ENCODE data around the gene FAM20A.

Gene FAM20A

DNA sequence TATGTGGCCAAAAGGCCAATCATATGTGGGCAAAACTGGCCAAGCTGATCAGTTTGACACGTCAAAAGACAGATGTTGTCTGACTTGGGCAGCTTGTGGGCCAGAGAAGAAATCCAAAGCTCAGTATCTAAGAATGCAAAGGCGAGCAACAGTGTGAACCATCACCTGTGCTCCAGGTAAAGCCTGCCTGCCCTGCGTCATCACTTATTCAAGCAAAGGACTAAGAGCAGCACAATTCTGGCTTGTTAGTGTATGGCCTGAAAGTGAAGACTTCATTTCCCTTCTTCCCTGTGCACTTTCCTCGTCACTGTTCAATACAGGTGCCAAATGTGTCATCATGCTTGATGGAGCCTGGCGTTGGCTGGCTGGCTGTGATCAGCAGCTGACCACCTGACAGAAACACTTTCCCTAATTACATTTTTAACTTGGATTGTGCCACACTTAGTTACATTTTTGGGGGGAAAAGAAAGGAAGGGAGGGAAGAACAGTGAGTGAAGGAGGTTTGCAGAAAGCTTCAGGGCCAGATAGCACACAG is 4.7 kb downstream of the FAM20A start:
- H3K4me1 ChIP-seq (ENCODE audit: low read depth, poor library complexity, severe bottlenecking): no peaks in the 10 kb centered on the region

DNA sequence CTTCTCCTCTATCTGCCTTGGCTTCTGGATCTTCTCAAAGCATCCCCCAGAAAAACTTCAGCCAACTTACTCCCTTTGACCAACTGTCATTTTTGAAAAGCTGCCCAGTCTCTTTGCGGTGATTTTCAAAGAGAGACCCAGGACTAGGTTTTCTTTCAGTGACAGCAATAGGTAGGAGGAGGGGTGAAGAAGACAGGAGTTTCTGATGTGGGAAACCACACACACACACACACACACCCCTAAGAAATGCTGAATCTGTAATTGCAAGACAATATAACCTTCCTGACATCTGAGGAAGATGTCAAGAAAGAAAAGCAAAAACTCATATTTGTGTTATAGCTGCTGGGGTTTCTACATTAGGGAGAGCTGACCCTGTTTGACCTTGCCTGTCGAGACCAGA is 5.2 kb downstream of the FAM20A start:
- no peak overlapping the region for H3K4me2 ChIP-seq
- H2AFZ ChIP-seq (ENCODE audit: low read depth): no peak overlapping the region
- no peaks in the 10 kb centered on the region for H3K27me3 ChIP-seq (ENCODE audit: insufficient read depth, low read depth)
- no peak overlapping the region for H3K27ac ChIP-seq
- H4K20me1 ChIP-seq (ENCODE audit: insufficient read depth): no peaks in the 10 kb centered on the region
- no peaks in the 10 kb centered on the region for H3K79me2 ChIP-seq (ENCODE audit: insufficient read depth, low read depth)
- TF ChIP-seq, protein P1, sequence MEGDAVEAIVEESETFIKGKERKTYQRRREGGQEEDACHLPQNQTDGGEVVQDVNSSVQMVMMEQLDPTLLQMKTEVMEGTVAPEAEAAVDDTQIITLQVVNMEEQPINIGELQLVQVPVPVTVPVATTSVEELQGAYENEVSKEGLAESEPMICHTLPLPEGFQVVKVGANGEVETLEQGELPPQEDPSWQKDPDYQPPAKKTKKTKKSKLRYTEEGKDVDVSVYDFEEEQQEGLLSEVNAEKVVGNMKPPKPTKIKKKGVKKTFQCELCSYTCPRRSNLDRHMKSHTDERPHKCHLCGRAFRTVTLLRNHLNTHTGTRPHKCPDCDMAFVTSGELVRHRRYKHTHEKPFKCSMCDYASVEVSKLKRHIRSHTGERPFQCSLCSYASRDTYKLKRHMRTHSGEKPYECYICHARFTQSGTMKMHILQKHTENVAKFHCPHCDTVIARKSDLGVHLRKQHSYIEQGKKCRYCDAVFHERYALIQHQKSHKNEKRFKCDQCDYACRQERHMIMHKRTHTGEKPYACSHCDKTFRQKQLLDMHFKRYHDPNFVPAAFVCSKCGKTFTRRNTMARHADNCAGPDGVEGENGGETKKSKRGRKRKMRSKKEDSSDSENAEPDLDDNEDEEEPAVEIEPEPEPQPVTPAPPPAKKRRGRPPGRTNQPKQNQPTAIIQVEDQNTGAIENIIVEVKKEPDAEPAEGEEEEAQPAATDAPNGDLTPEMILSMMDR (conservative IDR thresholded peaks at IDR 0.05; ENCODE audit: low read depth, low read length): no peak
- H3K4me1 ChIP-seq (ENCODE audit: low read depth, poor library complexity, severe bottlenecking): no peaks in the 10 kb centered on the region
- no peak overlapping the region for H3K4me3 ChIP-seq (IDR thresholded peaks at IDR 0.05; ENCODE audit: insufficient read depth, low read depth, low read length)
- H3K36me3 ChIP-seq (ENCODE audit: insufficient read depth): no peaks in the 10 kb centered on the region
- H3K9ac ChIP-seq: no peak overlapping the region

More for the DNA sequence above, 4.7 kb downstream of the FAM20A start:
- Histone ChIP-seq H3K79me2 (ENCODE audit: insufficient read depth, low read depth) (no peaks in the 10 kb centered on the region), H3K36me3 (ENCODE audit: insufficient read depth) (no peaks in the 10 kb centered on the region), H4K20me1 (ENCODE audit: insufficient read depth) (no peaks in the 10 kb centered on the region), H2AFZ (ENCODE audit: low read depth) (no peak overlapping the region), H3K27ac (no peak overlapping the region), H3K4me2 (no peak overlapping the region), H3K4me3 (IDR thresholded peaks at IDR 0.05; ENCODE audit: insufficient read depth, low read depth, low read length) (no peak overlapping the region), H3K27me3 (ENCODE audit: insufficient read depth, low read depth) (no peaks in the 10 kb centered on the region), H3K9ac (no peak overlapping the region)
- TF ChIP-seq, protein P1 (conservative IDR thresholded peaks at IDR 0.05; ENCODE audit: low read depth, low read length): no peak

DNA sequence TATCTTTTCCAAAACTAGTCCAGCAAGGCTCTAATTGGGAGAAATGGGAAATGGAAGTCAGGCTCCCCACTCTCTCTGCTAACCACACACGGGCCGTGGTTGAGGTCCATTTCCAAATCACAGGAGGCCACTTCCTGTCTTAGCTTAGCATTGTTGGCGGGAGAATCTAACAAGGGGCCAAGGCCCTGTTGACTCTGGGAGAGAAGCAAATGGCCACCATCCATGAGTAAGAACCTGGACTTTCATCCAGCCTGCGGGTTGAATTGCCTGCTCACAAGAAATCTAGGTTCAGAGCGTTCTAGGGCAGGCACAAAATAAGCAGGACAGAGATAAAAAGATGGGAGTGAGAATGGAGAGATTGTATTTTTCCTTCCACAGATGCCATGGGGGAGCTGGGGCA is 5.7 kb downstream of the FAM20A start:
- no peaks in the 10 kb centered on the region for H3K4me1 ChIP-seq (ENCODE audit: low read depth, poor library complexity, severe bottlenecking)
- H4K20me1 ChIP-seq (ENCODE audit: insufficient read depth): no peaks in the 10 kb centered on the region
- H3K36me3 ChIP-seq (ENCODE audit: insufficient read depth): no peaks in the 10 kb centered on the region
- no peak overlapping the region for H3K4me3 ChIP-seq (IDR thresholded peaks at IDR 0.05; ENCODE audit: insufficient read depth, low read depth, low read length)
- no peaks in the 10 kb centered on the region for H3K79me2 ChIP-seq (ENCODE audit: insufficient read depth, low read depth)
- H2AFZ ChIP-seq (ENCODE audit: low read depth): no peak overlapping the region
- H3K9ac ChIP-seq: no peak overlapping the region
- TF ChIP-seq, protein P1 (conservative IDR thresholded peaks at IDR 0.05; ENCODE audit: low read depth, low read length): no peak
- H3K27ac ChIP-seq: no peak overlapping the region
- H3K27me3 ChIP-seq (ENCODE audit: insufficient read depth, low read depth): no peaks in the 10 kb centered on the region
- H3K4me2 ChIP-seq: no peak overlapping the region

DNA sequence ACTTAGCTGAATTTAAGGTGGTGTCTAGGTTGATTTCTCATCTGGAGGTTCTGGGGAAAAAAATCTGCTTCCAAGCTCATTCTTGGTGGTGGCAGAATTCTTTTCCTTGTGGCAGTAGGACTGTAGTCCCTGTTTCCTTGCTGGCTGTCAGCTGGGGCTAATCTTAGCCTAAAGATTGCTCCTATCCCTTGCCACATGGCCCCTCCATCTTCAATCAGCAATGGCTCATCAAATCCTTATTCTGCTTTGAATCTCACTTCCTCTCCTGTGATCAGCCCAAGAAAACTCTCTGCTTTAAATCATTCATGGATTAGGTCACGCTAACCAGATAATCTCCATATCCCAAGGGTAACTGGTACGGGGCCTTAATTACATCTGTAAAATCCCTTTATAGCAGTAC is 6.6 kb downstream of the FAM20A start:
- no peaks in the 10 kb centered on the region for H3K36me3 ChIP-seq (ENCODE audit: insufficient read depth)
- H3K4me2 ChIP-seq: no peak overlapping the region
- no peak overlapping the region for H3K27ac ChIP-seq
- no peaks in the 10 kb centered on the region for H3K27me3 ChIP-seq (ENCODE audit: insufficient read depth, low read depth)
- no peak overlapping the region for H3K4me3 ChIP-seq (IDR thresholded peaks at IDR 0.05; ENCODE audit: insufficient read depth, low read depth, low read length)
- H3K79me2 ChIP-seq (ENCODE audit: insufficient read depth, low read depth): no peaks in the 10 kb centered on the region
- H2AFZ ChIP-seq (ENCODE audit: low read depth): no peak overlapping the region
- no peaks in the 10 kb centered on the region for H3K4me1 ChIP-seq (ENCODE audit: low read depth, poor library complexity, severe bottlenecking)
- H3K9ac ChIP-seq: no peak overlapping the region
- no peaks in the 10 kb centered on the region for H4K20me1 ChIP-seq (ENCODE audit: insufficient read depth)
- TF ChIP-seq, protein P1 (conservative IDR thresholded peaks at IDR 0.05; ENCODE audit: low read depth, low read length): no peak
